Tibial nerve (tissue), 4 donors: ENCODE measurements around the gene IGF2BP3. TPM values are rescaled to one million over a fixed set of nuclear protein-coding genes. Genes with fewer than 3 reads are reported as not detected.

Experiments
- DNase-seq, 2 donors: peaks; one replicate each; pipeline ENCODE4 v3.0.0-alpha.2; 2019; ENCODE audit warnings: low spot score in 2 of 2
- H3K27ac ChIP-seq, 4 donors: fragments of 200-600 bp; sonication (generic) in 3 of 4; one replicate each; pipeline ENCODE4 v1.5.1; 2017 to 2019; ENCODE audit warnings: mild to moderate bottlenecking in 1 of 4
- H3K27me3 ChIP-seq, 2 donors: fragments of 200-600 bp; sonication (generic) in 1 of 2; one replicate each; pipeline versions ENCODE4 v1.5.1 to v1.6.0; 2017 to 2019
- H3K36me3 ChIP-seq, 3 donors: fragments of 200-600 bp; sonication (generic); one replicate each; pipeline ENCODE4 v1.5.1; 2018 to 2019
- H3K4me1 ChIP-seq, 4 donors: fragments of 200-600 bp; sonication (generic) in 3 of 4; one replicate each; pipeline ENCODE4 v1.5.1; 2017 to 2019
- H3K4me3 ChIP-seq, 4 donors: fragments of 200-600 bp; sonication (generic) in 3 of 4; one replicate each; pipeline ENCODE4 v1.5.1; 2017 to 2019; ENCODE audit warnings: mild to moderate bottlenecking in 1 of 4, moderate library complexity in 1 of 4
- H3K9me3 ChIP-seq, 4 donors: fragments of 200-600 bp; sonication (generic) in 3 of 4; one replicate each; pipeline ENCODE4 v1.5.1; 2017 to 2019
- EP300 ChIP-seq, 2 donors: sonication (generic); formaldehyde crosslinking; IDR thresholded peaks; one replicate each; pipeline ENCODE4 v1.6.1; 2017; ENCODE audit warnings: antibody characterized with exemption in 2 of 2, mild to moderate bottlenecking in 1 of 2
- POLR2A ChIP-seq, 2 donors: fragments of 450-650 bp; IDR thresholded peaks; one replicate each; pipeline ENCODE4 v1.6.1; 2017; ENCODE audit warnings: antibody characterized with exemption in 2 of 2, mild to moderate bottlenecking in 2 of 2, moderate library complexity in 2 of 2
- WGBS, 2 donors: methylation state at CpG; one replicate each; pipeline ENCODE4 v1.1.5; 2018; 5-methylcytosine and 5-hydroxymethylcytosine counted together
- total RNA-seq, 4 donors: library from RNA; depleted of rRNA; stranded (reverse); fragments of >200 nt; gene quantifications; one replicate each; pipeline ENCODE4 v1.1.0, GENCODE V29; 2016
- TF ChIP-seq, protein P1 (sequence below), 5 experiments: fragments of 200-600 bp in 3 of 5; fragments of 450-650 bp in 2 of 5; sonication (generic) in 3 of 5; IDR thresholded peaks; one replicate each; pipeline ENCODE4 v1.5.1; 2016 to 2019; ENCODE audit warnings: antibody characterized with exemption in 5 of 5, mild to moderate bottlenecking in 3 of 5, moderate library complexity in 2 of 5

The IGF2BP3 gene
- total RNA-seq, 4 donors from 2014 or later: 0.21 to 0.90 (median 0.59) TPM; not detected in 1

GRCh38 chr7:23350466-23350865, 119.8 kb downstream of the IGF2BP3 start:
- H3K4me1 ChIP-seq: no peaks in the 10 kb centered on the region
- H3K4me3 ChIP-seq: no peak overlapping the region
- H3K36me3 ChIP-seq: no peaks in the 10 kb centered on the region
- H3K27ac ChIP-seq: no peak overlapping the region
- DNase-seq: no peak
- TF ChIP-seq EP300 (IDR thresholded peaks at IDR 0.05): no peak
- TF ChIP-seq, protein P1, sequence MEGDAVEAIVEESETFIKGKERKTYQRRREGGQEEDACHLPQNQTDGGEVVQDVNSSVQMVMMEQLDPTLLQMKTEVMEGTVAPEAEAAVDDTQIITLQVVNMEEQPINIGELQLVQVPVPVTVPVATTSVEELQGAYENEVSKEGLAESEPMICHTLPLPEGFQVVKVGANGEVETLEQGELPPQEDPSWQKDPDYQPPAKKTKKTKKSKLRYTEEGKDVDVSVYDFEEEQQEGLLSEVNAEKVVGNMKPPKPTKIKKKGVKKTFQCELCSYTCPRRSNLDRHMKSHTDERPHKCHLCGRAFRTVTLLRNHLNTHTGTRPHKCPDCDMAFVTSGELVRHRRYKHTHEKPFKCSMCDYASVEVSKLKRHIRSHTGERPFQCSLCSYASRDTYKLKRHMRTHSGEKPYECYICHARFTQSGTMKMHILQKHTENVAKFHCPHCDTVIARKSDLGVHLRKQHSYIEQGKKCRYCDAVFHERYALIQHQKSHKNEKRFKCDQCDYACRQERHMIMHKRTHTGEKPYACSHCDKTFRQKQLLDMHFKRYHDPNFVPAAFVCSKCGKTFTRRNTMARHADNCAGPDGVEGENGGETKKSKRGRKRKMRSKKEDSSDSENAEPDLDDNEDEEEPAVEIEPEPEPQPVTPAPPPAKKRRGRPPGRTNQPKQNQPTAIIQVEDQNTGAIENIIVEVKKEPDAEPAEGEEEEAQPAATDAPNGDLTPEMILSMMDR (IDR thresholded peaks at IDR 0.05): no peak
- no peak for TF ChIP-seq POLR2A (IDR thresholded peaks at IDR 0.05)
- H3K27me3 ChIP-seq: no peaks in the 10 kb centered on the region
- WGBS, 2 donors: 64 to 67% methylated on average over 2 of the region's 2 CpGs
- no peaks in the 10 kb centered on the region for H3K9me3 ChIP-seq

DNA sequence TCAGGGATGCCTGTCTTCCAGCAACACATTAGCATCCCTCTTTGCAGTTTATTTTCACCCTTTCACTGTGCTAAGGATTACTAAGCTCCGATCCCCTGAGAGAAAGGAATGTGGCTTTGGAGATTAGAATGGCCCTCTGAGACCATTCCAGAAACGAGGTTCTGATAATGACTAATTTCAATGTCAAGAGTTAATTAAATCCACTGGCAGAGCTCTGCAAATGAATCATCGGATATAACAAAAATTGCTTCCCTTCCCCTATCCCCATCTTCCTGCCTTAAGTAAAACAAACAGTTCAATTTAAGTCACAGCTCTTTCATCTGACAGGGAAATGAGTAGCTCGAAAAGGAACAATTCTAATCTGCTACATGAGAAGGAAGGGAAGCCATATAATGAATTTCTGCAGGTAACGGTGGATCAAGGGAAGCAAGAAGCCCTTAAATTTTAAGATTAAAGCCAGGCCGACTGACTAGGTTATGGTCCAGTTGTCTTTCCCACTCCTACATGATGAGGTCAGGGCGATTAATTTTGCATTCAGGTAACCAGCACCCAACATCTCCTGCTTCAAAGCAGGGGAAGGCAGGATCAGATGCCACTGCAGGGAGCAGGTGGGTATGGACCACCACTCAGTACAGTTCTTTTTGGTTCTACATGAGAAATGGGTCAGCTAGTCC, 120.7 kb downstream of the IGF2BP3 start:
- WGBS, 2 donors: 69 to 74% methylated on average over 7 of the region's 7 CpGs
- no peaks in the 10 kb centered on the region for H3K36me3 ChIP-seq
- no peaks in the 10 kb centered on the region for H3K4me1 ChIP-seq
- H3K4me3 ChIP-seq: no peak overlapping the region
- no peak for DNase-seq
- H3K27me3 ChIP-seq: no peaks in the 10 kb centered on the region
- no peak for TF ChIP-seq POLR2A (IDR thresholded peaks at IDR 0.05)
- TF ChIP-seq, protein P1 (IDR thresholded peaks at IDR 0.05): no peak
- no peak for TF ChIP-seq EP300 (IDR thresholded peaks at IDR 0.05)
- no peaks in the 10 kb centered on the region for H3K9me3 ChIP-seq
- H3K27ac ChIP-seq: no peak overlapping the region

DNA sequence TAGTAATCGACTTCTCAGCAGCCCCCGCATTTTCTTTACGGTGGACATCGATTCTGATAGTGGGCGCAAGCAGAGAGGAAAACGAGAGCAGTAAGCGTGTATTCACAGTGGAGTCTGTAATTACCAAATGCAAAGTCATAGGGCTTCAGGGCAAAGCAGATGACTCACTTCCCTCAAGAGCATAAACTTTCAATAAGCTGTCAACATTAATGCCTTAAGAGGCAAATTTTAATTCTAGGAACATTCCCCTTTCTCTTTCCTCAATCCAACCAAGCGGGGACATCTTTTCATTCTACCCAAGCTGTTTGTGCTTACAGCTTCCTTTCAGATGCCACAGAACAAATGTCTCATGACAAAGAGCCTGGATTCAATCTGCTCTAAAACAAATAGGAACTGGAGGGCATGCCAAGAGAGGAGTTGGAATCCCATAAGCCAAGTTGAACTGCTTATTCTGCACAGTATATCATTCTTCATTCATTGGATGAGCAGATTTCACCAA, 122.6 kb downstream of the IGF2BP3 start:
- no peak overlapping the region for H3K27ac ChIP-seq
- H3K27me3 ChIP-seq: no peaks in the 10 kb centered on the region
- H3K9me3 ChIP-seq: no peaks in the 10 kb centered on the region
- H3K4me3 ChIP-seq: no peak overlapping the region
- TF ChIP-seq POLR2A (IDR thresholded peaks at IDR 0.05) (no peak), EP300 (IDR thresholded peaks at IDR 0.05) (no peak)
- TF ChIP-seq, protein P1 (IDR thresholded peaks at IDR 0.05): no peak
- 56 to 64% methylated on average over 8 of the region's 8 CpGs for WGBS, 2 donors
- no peak for DNase-seq
- H3K36me3 ChIP-seq: no peaks in the 10 kb centered on the region
- H3K4me1 ChIP-seq: no peaks in the 10 kb centered on the region

DNA sequence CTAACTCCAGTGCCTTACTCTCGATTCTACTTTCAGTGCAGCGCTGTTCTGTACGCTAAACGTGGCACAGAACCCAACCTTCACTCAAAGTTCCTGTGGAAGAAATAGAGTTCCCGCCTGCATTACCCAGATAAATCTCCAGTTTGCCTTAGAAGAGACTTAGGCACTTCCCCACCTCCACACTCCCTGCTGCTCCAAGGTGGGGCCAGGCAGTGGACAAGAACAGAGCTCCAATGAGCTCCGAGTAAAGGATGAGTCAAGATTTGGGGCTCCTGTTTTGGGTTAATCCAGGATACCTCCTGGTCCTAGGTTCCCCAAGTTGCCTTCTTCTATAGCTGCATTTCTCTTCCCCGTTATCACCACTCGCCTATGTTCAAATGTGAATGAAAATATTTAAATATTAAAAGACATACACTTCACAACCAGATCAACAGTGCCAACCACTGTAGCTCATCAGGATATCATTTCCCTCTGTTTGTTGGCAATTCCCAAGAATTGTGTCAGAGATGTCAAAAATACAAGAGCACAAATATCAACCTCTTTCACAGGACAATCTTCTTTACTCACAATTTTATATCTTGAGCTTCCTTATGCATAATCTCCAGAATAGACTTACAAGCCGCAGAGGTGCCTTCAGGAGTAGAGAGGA, 123.1 kb downstream of the IGF2BP3 start:
- Histone ChIP-seq H3K36me3 (no peaks in the 10 kb centered on the region), H3K9me3 (no peaks in the 10 kb centered on the region), H3K4me3 (no peak overlapping the region), H3K27me3 (no peaks in the 10 kb centered on the region), H3K4me1 (no peaks in the 10 kb centered on the region), H3K27ac (no peak overlapping the region)
- DNase-seq: no peak
- TF ChIP-seq POLR2A (IDR thresholded peaks at IDR 0.05) (no peak), EP300 (IDR thresholded peaks at IDR 0.05) (no peak)
- TF ChIP-seq, protein P1 (IDR thresholded peaks at IDR 0.05): no peak
- WGBS, 2 donors: 89% methylated on average over 9 of the region's 9 CpGs

DNA sequence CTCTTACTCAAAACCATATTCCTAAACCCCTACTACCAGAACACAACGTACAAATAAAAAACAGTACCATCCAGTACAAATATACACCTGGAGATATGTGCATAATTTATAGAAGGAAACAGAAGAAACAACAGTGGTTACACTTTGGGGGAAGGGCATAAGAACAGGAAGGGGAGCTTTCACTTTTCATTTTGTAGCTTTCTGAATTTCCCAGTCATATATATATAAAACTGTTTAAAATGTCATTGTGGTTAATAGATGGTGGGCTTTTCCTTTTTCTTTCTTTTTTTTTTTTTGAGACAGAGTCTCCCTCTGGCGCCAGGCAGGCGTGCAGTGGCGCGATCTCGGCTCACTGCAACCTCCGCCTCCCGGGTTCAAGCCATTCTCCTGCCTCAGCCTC, 124.0 kb downstream of the IGF2BP3 start:
- DNase-seq: no peak
- no peaks in the 10 kb centered on the region for H3K27me3 ChIP-seq
- WGBS, 2 donors: 82 to 96% methylated on average over 8 of the region's 8 CpGs

More for the DNA sequence above, 124.0 kb downstream of the IGF2BP3 start:
- Histone ChIP-seq H3K36me3 (no peaks in the 10 kb centered on the region), H3K4me1 (no peaks in the 10 kb centered on the region), H3K27ac (no peak overlapping the region), H3K9me3 (no peaks in the 10 kb centered on the region), H3K4me3 (peak overlapping the region in 2 of 4 donors; percentile 17 to 23)
- TF ChIP-seq POLR2A (IDR thresholded peaks at IDR 0.05): no peak
- no peak for TF ChIP-seq EP300 (IDR thresholded peaks at IDR 0.05)
- TF ChIP-seq, protein P1 (IDR thresholded peaks at IDR 0.05): no peak
